ENCODE data around the gene KY.

Gene KY

DNA sequence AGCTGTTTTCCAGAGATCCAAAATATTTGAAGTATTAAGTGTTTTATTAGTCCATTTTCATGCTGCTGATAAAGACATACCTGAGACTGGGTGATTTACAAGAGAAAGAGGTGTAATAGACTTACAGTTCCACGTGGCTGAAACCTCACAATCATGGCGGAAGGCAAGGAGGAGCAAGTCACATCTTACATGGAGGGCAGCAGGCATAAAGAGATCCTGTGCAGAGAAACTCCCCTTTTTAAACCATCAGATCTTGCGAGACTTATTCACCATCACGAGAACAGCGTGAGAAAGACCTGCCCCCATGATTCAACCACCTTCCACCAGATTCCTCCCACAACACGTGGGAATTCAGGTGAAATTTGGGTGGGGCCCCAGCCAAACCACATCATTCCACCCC, 82.0 kb downstream of the KY start:
- no peak for DNase-seq (ENCODE audit: insufficient read length, low spot score)
- no peak for TF ChIP-seq POLR2A (IDR thresholded peaks at IDR 0.05; ENCODE audit: low read depth, low read length)
- FAIRE-seq = no peak

DNA sequence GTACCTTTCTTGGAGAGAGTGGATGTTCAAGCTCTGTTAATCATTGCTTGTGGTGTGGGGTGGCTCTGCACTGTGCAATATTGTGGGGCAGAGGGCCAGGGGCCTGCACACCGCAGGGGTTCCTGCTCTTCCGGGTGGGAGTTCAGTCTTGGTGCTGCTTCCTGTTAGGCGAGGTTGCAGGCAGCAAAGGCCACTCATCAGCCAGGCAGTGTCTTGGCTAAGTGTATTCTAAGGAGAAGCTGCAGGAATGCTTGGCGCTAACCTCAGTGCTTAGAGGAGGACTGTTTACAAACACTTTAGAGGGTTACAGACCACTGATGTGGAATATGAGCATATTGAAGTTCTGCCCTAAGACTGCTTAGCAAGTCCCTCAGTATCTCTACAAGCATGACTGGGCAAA, 83.2 kb downstream of the KY start:
- TF ChIP-seq POLR2A (IDR thresholded peaks at IDR 0.05; ENCODE audit: low read depth, low read length) = no peak
- FAIRE-seq (no peak), DNase-seq (ENCODE audit: insufficient read length, low spot score) (no peak)

GRCh38 chr3:134564991-134565390, 85.8 kb downstream of the KY start:
- FAIRE-seq (no peak), DNase-seq (ENCODE audit: insufficient read length, low spot score) (no peak)
- TF ChIP-seq POLR2A (IDR thresholded peaks at IDR 0.05; ENCODE audit: low read depth, low read length) = no peak

GRCh38 chr3:134563601-134564000, 87.2 kb downstream of the KY start:
- no peak for DNase-seq (ENCODE audit: insufficient read length, low spot score)
- FAIRE-seq = no peak
- TF ChIP-seq POLR2A (IDR thresholded peaks at IDR 0.05; ENCODE audit: low read depth, low read length) = no peak

- no peak for TF ChIP-seq POLR2A (IDR thresholded peaks at IDR 0.05; ENCODE audit: low read depth, low read length)
- no peak for DNase-seq (ENCODE audit: insufficient read length, low spot score)
- no peak for FAIRE-seq
These were observed 88.8 kb downstream of the KY start for GRCh38 chr3:134562055-134562454.

- FAIRE-seq (no peak), DNase-seq (ENCODE audit: insufficient read length, low spot score) (no peak)
- no peak for TF ChIP-seq POLR2A (IDR thresholded peaks at IDR 0.05; ENCODE audit: low read depth, low read length)
These were observed 91.2 kb downstream of the KY start for GRCh38 chr3:134559591-134559990.

Data from H54 (cell line).